HEK293T (cell line): ENCODE results near the gene SH3BP4.

Source experiments
- CTCF ChIA-PET: fragments of 350-600 bp; formaldehyde crosslinking; extraction: SDS; loops from one replicate; lab custom pipeline; 2021; ENCODE audit warnings: antibody characterized with exemption, inconsistent platforms; lab: Yijun Ruan, JAX
- POLR2A ChIA-PET: fragments of 350-600 bp; formaldehyde crosslinking; extraction: SDS; loops from one replicate; lab custom pipeline; 2020; ENCODE audit warnings: antibody characterized with exemption, inconsistent platforms; lab: Yijun Ruan, JAX
- DNase-seq: peaks from one replicate; pipeline ENCODE4 v3.0.0; 2012; ENCODE audit warnings: mixed read lengths; ENCODE audit errors: extremely low spot score
- ARNT ChIP-seq: fragments of 450-650 bp; IDR thresholded peaks from 2 replicates; pipeline ENCODE4 v1.6.1; 2017; ENCODE audit warnings: mild to moderate bottlenecking
- BHLHE40 ChIP-seq: fragments of 450-650 bp; IDR thresholded peaks from 2 replicates; pipeline ENCODE4 v1.6.1; 2016; ENCODE audit warnings: mild to moderate bottlenecking, moderate library complexity, borderline replicate concordance
- CTBP1 ChIP-seq: fragments of 450-650 bp; IDR thresholded peaks from 2 replicates; pipeline ENCODE4 v1.6.1; 2016; ENCODE audit warnings: borderline replicate concordance
- ELF4 ChIP-seq: fragments of 450-650 bp; IDR thresholded peaks from 2 replicates; pipeline ENCODE4 v1.6.1; 2017; ENCODE audit warnings: antibody characterized with exemption
- FOXA1 ChIP-seq: fragments of 450-650 bp; IDR thresholded peaks from 2 replicates; pipeline ENCODE4 v1.6.1; 2016; ENCODE audit warnings: mild to moderate bottlenecking
- FOXK2 ChIP-seq: fragments of 450-650 bp; IDR thresholded peaks from 2 replicates; pipeline ENCODE4 v1.6.1; 2016; ENCODE audit warnings: mild to moderate bottlenecking
- FOXM1 ChIP-seq: fragments of 450-650 bp; IDR thresholded peaks from 2 replicates; pipeline ENCODE4 v1.6.1; 2017; ENCODE audit warnings: mild to moderate bottlenecking, borderline replicate concordance
- HDGF ChIP-seq: fragments of 450-650 bp; IDR thresholded peaks from 2 replicates; pipeline ENCODE4 v1.6.1; 2017; ENCODE audit warnings: antibody characterized with exemption, borderline replicate concordance
- L3MBTL2 ChIP-seq: fragments of 450-650 bp; conservative IDR thresholded peaks from 2 replicates; pipeline ENCODE4 v1.6.1; 2016; ENCODE audit warnings: mild to moderate bottlenecking
- LEF1 ChIP-seq: fragments of 450-650 bp; IDR thresholded peaks from 2 replicates; pipeline ENCODE4 v1.6.1; 2017; ENCODE audit warnings: mild to moderate bottlenecking, borderline replicate concordance
- NFRKB ChIP-seq: fragments of 450-650 bp; IDR thresholded peaks from 2 replicates; pipeline ENCODE4 v1.6.1; 2016; ENCODE audit warnings: mild to moderate bottlenecking, moderate library complexity
- SP1 ChIP-seq: fragments of 450-650 bp; IDR thresholded peaks from 2 replicates; pipeline ENCODE4 v1.6.1; 2017
- SUZ12 ChIP-seq: fragments of 450-650 bp; IDR thresholded peaks from 2 replicates; pipeline ENCODE4 v1.6.1; 2016; ENCODE audit warnings: mild to moderate bottlenecking
- TARDBP ChIP-seq: fragments of 450-650 bp; IDR thresholded peaks from 2 replicates; pipeline ENCODE4 v1.6.1; 2016
- ZNF384 ChIP-seq: fragments of 450-650 bp; IDR thresholded peaks from 2 replicates; pipeline ENCODE4 v1.6.1; 2016
- TF ChIP-seq, protein P1 (sequence below): fragments of 450-650 bp; IDR thresholded peaks from 2 replicates; pipeline ENCODE4 v1.6.1; 2016

The SH3BP4 gene

DNA sequence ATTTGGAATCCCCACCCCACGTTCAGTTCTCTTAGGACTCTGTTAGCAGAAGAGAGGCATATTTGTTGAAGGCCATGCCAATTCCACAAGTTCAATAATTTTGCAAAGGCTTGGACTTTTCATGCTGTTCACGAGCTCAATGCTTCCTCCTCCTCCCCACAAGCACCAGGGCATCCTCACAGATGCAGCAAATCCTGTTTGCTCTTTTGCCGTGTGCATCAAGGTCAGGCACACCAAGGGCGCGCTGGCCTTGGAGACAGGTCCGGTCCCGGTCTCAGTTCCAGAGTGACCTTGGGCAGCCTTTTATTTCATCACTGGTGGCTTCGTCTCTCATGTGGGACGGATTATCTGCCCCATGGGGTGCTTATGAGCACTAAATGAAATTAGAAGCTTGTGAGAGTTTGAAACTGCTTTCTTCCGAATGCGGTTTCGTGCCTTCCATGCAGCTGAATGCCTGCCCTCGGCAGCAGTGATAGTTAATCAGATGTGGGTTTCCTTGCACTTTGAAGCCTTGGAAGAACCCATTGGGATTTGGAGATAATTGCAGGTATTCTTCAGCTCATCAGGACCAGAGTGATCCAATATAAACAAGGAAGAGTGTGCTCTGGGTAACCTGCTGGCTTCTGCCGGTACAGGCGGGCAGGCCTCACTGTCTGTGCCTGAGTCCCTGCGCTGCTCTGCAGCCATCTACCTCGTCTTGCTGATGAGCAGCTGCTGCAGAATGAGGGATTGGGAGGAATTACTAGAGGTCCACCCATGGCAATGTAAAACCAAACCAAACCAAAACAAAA, 140.8 kb downstream of the SH3BP4 start:
- ChIA-PET CTCF (no interaction called here), POLR2A (no interaction called here)
- DNase-seq = no peak

DNA sequence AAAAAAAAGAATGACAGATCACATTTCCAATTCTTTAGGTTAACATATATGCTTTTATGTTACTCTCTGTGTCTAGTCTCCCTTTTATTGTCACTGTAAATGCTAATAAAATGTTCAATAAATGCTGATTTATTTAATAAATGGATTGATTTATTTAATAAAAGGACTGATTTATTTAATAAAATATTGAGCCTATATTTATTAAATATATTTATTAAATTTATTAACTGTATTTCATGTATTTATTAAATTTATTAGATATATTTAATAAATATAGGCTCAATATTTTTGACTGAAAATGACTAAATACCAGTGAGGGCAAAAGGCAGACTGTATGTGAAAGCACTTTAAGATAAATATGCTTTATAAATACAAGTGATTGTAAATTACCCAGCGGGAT, 142.6 kb downstream of the SH3BP4 start:
- ChIA-PET POLR2A (no interaction called here), CTCF (no interaction called here)
- DNase-seq = no peak
- TF ChIP-seq L3MBTL2 (no peak), HDGF (no peak), FOXM1 (no peak), FOXA1 (no peak), SP1 (no peak), ZNF384 (no peak), ELF4 (no peak), SUZ12 (no peak)
- TF ChIP-seq, protein P1, sequence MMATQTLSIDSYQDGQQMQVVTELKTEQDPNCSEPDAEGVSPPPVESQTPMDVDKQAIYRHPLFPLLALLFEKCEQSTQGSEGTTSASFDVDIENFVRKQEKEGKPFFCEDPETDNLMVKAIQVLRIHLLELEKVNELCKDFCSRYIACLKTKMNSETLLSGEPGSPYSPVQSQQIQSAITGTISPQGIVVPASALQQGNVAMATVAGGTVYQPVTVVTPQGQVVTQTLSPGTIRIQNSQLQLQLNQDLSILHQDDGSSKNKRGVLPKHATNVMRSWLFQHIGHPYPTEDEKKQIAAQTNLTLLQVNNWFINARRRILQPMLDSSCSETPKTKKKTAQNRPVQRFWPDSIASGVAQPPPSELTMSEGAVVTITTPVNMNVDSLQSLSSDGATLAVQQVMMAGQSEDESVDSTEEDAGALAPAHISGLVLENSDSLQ = no peak

More for the DNA sequence above, 140.8 kb downstream of the SH3BP4 start:
- TF ChIP-seq ARNT (no peak), CTBP1 (no peak), LEF1 (no peak), NFRKB (no peak), L3MBTL2 (no peak), FOXM1 (no peak), SP1 (no peak), FOXA1 (no peak), BHLHE40 (no peak), ZNF384 (no peak), SUZ12 (no peak), HDGF (no peak), ELF4 (no peak), FOXK2 (no peak), TARDBP (no peak)
- TF ChIP-seq, protein P1 = no peak

DNA sequence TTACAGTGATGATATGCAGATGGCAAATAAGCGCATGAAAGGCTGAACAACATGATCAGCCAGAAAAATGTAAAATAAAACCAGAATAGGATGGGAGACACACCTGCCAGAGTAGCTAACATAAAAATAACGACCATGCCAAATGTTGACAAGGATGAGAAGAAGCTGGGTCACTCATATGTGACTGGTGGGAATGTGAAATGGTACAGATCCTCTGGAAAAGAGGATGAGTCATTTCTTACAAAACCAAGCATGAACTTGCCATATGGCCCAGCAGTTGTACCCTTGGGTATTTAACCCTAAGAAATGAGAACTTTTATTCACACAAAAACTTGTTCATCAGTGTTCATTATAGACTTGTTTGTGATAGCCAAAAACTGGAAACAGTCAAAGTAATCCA, 143.8 kb downstream of the SH3BP4 start:
- DNase-seq = no peak
- no peak for TF ChIP-seq FOXA1
- TF ChIP-seq NFRKB = no peak
- TF ChIP-seq, protein P1 = no peak
- TF ChIP-seq ARNT = no peak
- no peak for TF ChIP-seq ELF4
- TF ChIP-seq HDGF = no peak
- no peak for TF ChIP-seq L3MBTL2
- ChIA-PET CTCF (no interaction called here), POLR2A (no interaction called here)

DNA sequence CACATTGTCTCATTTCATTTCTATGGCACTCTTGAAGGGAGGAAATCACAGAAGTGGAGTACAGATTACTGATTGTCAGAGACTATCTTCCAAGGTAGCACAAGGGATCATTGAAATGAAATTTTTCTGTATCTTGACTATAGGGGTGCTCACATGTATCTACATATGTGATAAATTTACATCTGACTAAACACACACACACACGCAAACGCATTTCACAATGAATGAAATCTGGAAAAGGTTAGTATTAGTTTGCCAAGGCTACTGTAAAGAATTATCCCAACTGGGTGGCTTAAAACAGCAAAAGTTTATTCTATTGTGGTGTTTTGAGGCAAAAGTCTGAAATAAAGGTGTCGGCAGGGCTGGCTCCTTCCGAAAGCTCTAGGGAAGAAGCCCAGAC, 144.6 kb downstream of the SH3BP4 start:
- ChIA-PET CTCF (no interaction called here), POLR2A (no interaction called here)
- TF ChIP-seq L3MBTL2 = no peak
- TF ChIP-seq ARNT = no peak
- no peak for TF ChIP-seq ELF4
- TF ChIP-seq CTBP1 = no peak
- no peak for TF ChIP-seq TARDBP
- no peak for TF ChIP-seq LEF1
- no peak for TF ChIP-seq FOXA1
- TF ChIP-seq SP1 = no peak
- TF ChIP-seq HDGF = no peak
- TF ChIP-seq ZNF384 = no peak
- TF ChIP-seq BHLHE40 = no peak
- TF ChIP-seq, protein P1 = no peak
- no peak for TF ChIP-seq FOXK2
- no peak for TF ChIP-seq NFRKB
- TF ChIP-seq FOXM1 = no peak
- DNase-seq = no peak

DNA sequence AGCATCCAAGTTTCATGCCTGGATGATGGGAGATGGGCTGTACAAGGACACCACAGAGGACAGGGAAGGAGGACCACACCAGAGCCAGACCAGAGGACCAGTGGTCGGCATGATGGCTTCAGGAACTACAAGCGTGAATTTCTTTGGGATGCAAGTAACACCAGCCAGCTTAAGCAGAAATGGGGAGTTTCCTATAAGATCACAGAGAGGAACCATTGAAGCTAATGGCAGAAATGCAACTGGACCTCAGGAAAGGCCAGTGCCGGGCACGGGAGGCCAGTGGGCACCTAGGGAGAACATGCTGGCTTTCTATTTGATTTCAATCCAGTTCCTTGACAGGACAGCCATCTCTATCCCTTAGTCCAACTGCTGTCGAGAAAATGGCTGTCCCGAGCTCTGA, 145.4 kb downstream of the SH3BP4 start:
- CTCF ChIA-PET = no interaction called here
- POLR2A ChIA-PET = no interaction called here
- TF ChIP-seq SP1 (no peak), FOXM1 (no peak), CTBP1 (no peak), BHLHE40 (no peak), ARNT (no peak)
- no peak for DNase-seq

DNA sequence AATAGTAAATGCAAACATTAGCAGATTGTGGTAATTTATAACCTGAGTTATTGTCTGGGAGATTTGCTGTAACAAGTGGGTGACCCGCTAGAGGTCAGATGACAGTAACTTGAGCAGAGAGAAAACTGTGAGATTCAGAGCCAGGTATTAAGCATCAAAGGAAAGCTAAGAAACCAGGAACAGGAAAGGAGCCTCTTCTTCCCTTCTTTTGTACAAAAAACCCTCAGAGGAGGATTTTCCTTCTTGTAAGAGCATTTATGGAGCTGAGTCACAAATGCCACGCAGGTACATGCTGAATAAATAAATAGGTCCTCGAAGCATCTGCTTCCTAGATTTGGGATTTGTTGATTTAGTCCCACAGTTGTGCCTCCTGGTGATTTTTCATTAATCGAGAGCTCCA, 146.5 kb downstream of the SH3BP4 start:
- POLR2A ChIA-PET = no interaction called here
- CTCF ChIA-PET = interaction anchor here (0.7 to 1.1 kb wide), 3 partner anchors 10 to 552 kb away, joined by 3 read pairs; no protein-coding TSS in a partner anchor
- no peak for TF ChIP-seq FOXA1
- TF ChIP-seq NFRKB = no peak
- no peak for TF ChIP-seq FOXM1
- no peak for TF ChIP-seq SUZ12
- TF ChIP-seq ZNF384 = no peak
- TF ChIP-seq HDGF = no peak
- TF ChIP-seq CTBP1 = no peak
- TF ChIP-seq, protein P1 = no peak
- no peak for TF ChIP-seq L3MBTL2
- TF ChIP-seq ELF4 = no peak
- TF ChIP-seq LEF1 = no peak
- no peak for TF ChIP-seq FOXK2
- TF ChIP-seq TARDBP = no peak
- no peak for TF ChIP-seq BHLHE40
- no peak for DNase-seq
